Endometrial microvascular endothelial cells (primary cell): ENCODE measurements around the gene PLAAT5. TPM values are rescaled to one million over a fixed set of nuclear protein-coding genes. Genes with fewer than 3 reads are reported as not detected.
"Not testable (repeated sequence)": the region's sequence is repeated elsewhere in the genome, so short reads cannot be mapped to it uniquely, and the experiment has no call there.

Source experiments
- in situ Hi-C: cut with HindIII; loops from 2 replicates; pipeline ENCODE4 v1.10.0; 2017; ENCODE audit warnings: low sequenced_read_pairs, low pct_unique_long_range_greater_than_20kb; ENCODE audit errors: inconsistent ontology term
- total RNA-seq: library from RNA; depleted of rRNA; stranded (reverse); fragments of >200 nt; gene quantifications from one replicate; pipeline ENCODE4 v1.2.3, GENCODE V29; 2015; ENCODE audit errors: inconsistent ontology term

PLAAT5 gene
- total RNA-seq, 1 donor from 2014 or later, result not detected

- in situ Hi-C loops, result no loop called here
These were observed 837 bp upstream of the PLAAT5 start for GRCh38 chr11:63491636-63492372.

- in situ Hi-C loops, result no loop called here
These were observed 247 bp upstream of the PLAAT5 start for GRCh38 chr11:63491240-63491587.

GRCh38 chr11:63489879-63490278 is 1.1 kb downstream of the PLAAT5 start:
- in situ Hi-C loops, result no loop called here

- in situ Hi-C loops, result no loop called here
These were observed 2.2 kb downstream of the PLAAT5 start for GRCh38 chr11:63488789-63489188.

- in situ Hi-C loops, result no loop called here
These were observed 5.2 kb downstream of the PLAAT5 start for GRCh38 chr11:63485777-63486176.

- in situ Hi-C loops, result no loop called here
These were observed 10.9 kb downstream of the PLAAT5 start for GRCh38 chr11:63480039-63480438.

GRCh38 chr11:63478896-63479295 is 12.1 kb downstream of the PLAAT5 start:
- in situ Hi-C loops, result no loop called here

- in situ Hi-C loops, result no loop called here
These were observed 14.3 kb downstream of the PLAAT5 start for GRCh38 chr11:63476618-63477017.

- in situ Hi-C loops, result no loop called here
These were observed 18.6 kb downstream of the PLAAT5 start for GRCh38 chr11:63472372-63472771.

GRCh38 chr11:63470311-63470710 is 20.7 kb downstream of the PLAAT5 start:
- in situ Hi-C loops, result no loop called here

- in situ Hi-C loops, result no loop called here
These were observed 28.8 kb downstream of the PLAAT5 start for GRCh38 chr11:63462137-63462536.

- in situ Hi-C loops, result no loop called here
These were observed 31.4 kb downstream of the PLAAT5 start for GRCh38 chr11:63459586-63459985.

GRCh38 chr11:63448646-63449045 is 42.3 kb downstream of the PLAAT5 start:
- in situ Hi-C loops, result no loop called here

- in situ Hi-C loops, result no loop called here
These were observed 45.2 kb downstream of the PLAAT5 start for GRCh38 chr11:63445720-63446119.

GRCh38 chr11:63445118-63445517 is 45.8 kb downstream of the PLAAT5 start:
- in situ Hi-C loops, result no loop called here

- in situ Hi-C loops, result no loop called here
These were observed 46.8 kb downstream of the PLAAT5 start for GRCh38 chr11:63444160-63444559.

- in situ Hi-C loops, result no loop called here
These were observed 47.3 kb downstream of the PLAAT5 start for GRCh38 chr11:63443714-63444113.

GRCh38 chr11:63435831-63436230 is 55.1 kb downstream of the PLAAT5 start:
- in situ Hi-C loops, result not testable (repeated sequence)

GRCh38 chr11:63435351-63435750 is 55.6 kb downstream of the PLAAT5 start:
- in situ Hi-C loops, result not testable (repeated sequence)

GRCh38 chr11:63430731-63431130 is 60.2 kb downstream of the PLAAT5 start:
- in situ Hi-C loops, result not testable (repeated sequence)

GRCh38 chr11:63427971-63428508 is 62.9 kb downstream of the PLAAT5 start:
- in situ Hi-C loops, result no loop called here
